ENCODE data around the gene SCN4A.
"Not testable (repeated sequence)": the region's sequence is repeated elsewhere in the genome, so short reads cannot be mapped to it uniquely, and the experiment has no call there.

The SCN4A gene

GRCh38 chr17:63934183-63935112 is 38.3 kb downstream of the SCN4A start:
- no peak for DNase-seq (ENCODE audit: low spot score)

- no peak for DNase-seq (ENCODE audit: low spot score)
Observed at GRCh38 chr17:63933598-63933997, 39.1 kb downstream of the SCN4A start.

- DNase-seq (ENCODE audit: low spot score) = no peak
Observed at GRCh38 chr17:63932721-63933120, 40.0 kb downstream of the SCN4A start.

- no peak for DNase-seq (ENCODE audit: low spot score)
Observed at GRCh38 chr17:63931981-63932561, 40.6 kb downstream of the SCN4A start, which contains the start of gene CD79B. CD79B (minus strand) TSS chr17:63932331; CDS start chr17:63932261, 70 bp downstream.

GRCh38 chr17:63930951-63931575 is 41.7 kb downstream of the SCN4A start:
- DNase-seq (ENCODE audit: low spot score) = peak; percentile 3

GRCh38 chr17:63929860-63930766 is 42.6 kb downstream of the SCN4A start:
- peak; percentile 6 for DNase-seq (ENCODE audit: low spot score)

- peak; percentile 4 for DNase-seq (ENCODE audit: low spot score)
Observed at GRCh38 chr17:63928966-63929695, 43.6 kb downstream of the SCN4A start.

- DNase-seq (ENCODE audit: low spot score) = peak; percentile 1
Observed at GRCh38 chr17:63928172-63928666, 44.5 kb downstream of the SCN4A start.

- peak; percentile 9 for DNase-seq (ENCODE audit: low spot score)
Observed at GRCh38 chr17:63927464-63928171, 45.1 kb downstream of the SCN4A start.

- no peak for DNase-seq (ENCODE audit: low spot score)
Observed at GRCh38 chr17:63926164-63926563, 46.6 kb downstream of the SCN4A start.

GRCh38 chr17:63925615-63926014 is 47.1 kb downstream of the SCN4A start:
- no peak for DNase-seq (ENCODE audit: low spot score)

GRCh38 chr17:63922402-63922801 is 50.3 kb downstream of the SCN4A start:
- DNase-seq (ENCODE audit: low spot score) = not testable (repeated sequence)

- not testable (repeated sequence) for DNase-seq (ENCODE audit: low spot score)
Observed at GRCh38 chr17:63920779-63921178, 51.9 kb downstream of the SCN4A start.

- not testable (repeated sequence) for DNase-seq (ENCODE audit: low spot score)
Observed at GRCh38 chr17:63920050-63920449, 52.7 kb downstream of the SCN4A start.

GRCh38 chr17:63919311-63919723 is 53.4 kb downstream of the SCN4A start:
- peak; percentile 76 for DNase-seq (ENCODE audit: low spot score)

GRCh38 chr17:63918789-63919305 is 53.9 kb downstream of the SCN4A start, which contains the start of gene GH1:
GH1 (minus strand) TSS chr17:63918839; CDS start chr17:63918776, 63 bp downstream.
- DNase-seq (ENCODE audit: low spot score) = not testable (repeated sequence)

GRCh38 chr17:63918305-63918704 is 54.4 kb downstream of the SCN4A start:
- no peak for DNase-seq (ENCODE audit: low spot score)

GRCh38 chr17:63917646-63918045 is 55.1 kb downstream of the SCN4A start:
- no peak for DNase-seq (ENCODE audit: low spot score)

GRCh38 chr17:63917206-63917605 is 55.5 kb downstream of the SCN4A start:
- DNase-seq (ENCODE audit: low spot score) = not testable (repeated sequence)
